Liver (tissue), 3 donors: ENCODE measurements around the gene PALMD.

ENCODE experiments used
- ATF3 ChIP-seq: IDR thresholded peaks from 2 replicates; pipeline ENCODE4 v1.6.1; 2016; ENCODE audit warnings: antibody characterized with exemption
- CTCF ChIP-seq: fragments of 150-350 bp; IDR thresholded peaks from 2 replicates; pipeline ENCODE4 v1.5.1; 2017; ENCODE audit warnings: improper control_type of control experiment, low read depth, low read length; ENCODE audit not compliant: missing input control
- EGR1 ChIP-seq, 2 donors: IDR thresholded peaks; 2 replicates each; pipeline ENCODE4 v1.6.1; 2016 to 2018; ENCODE audit warnings: antibody characterized with exemption in 2 of 2, low read depth in 2 of 2
- FOXA1 ChIP-seq: IDR thresholded peaks from 2 replicates; pipeline ENCODE4 v1.6.1; 2016; ENCODE audit warnings: antibody characterized with exemption
- FOXA2 ChIP-seq: IDR thresholded peaks from 2 replicates; pipeline ENCODE4 v1.6.1; 2016; ENCODE audit warnings: antibody characterized with exemption
- MAX ChIP-seq: IDR thresholded peaks from 2 replicates; pipeline ENCODE4 v1.6.1; 2016; ENCODE audit warnings: antibody characterized with exemption
- RAD21 ChIP-seq, 2 donors: IDR thresholded peaks; 2 replicates each; pipeline ENCODE4 v1.6.1; 2016; ENCODE audit warnings: antibody characterized with exemption in 2 of 2, mild to moderate bottlenecking in 2 of 2
- REST ChIP-seq: IDR thresholded peaks from 2 replicates; pipeline ENCODE4 v1.6.1; 2016; ENCODE audit warnings: antibody characterized with exemption, mild to moderate bottlenecking
- RXRA ChIP-seq, 2 donors: IDR thresholded peaks; 2 replicates each; pipeline ENCODE4 v1.6.1; 2017 to 2018; ENCODE audit warnings: antibody characterized with exemption in 2 of 2, mild to moderate bottlenecking in 1 of 2
- SP1 ChIP-seq: IDR thresholded peaks from 2 replicates; pipeline ENCODE4 v1.6.1; 2018; ENCODE audit warnings: antibody characterized with exemption, mild to moderate bottlenecking
- TAF1 ChIP-seq: conservative IDR thresholded peaks from 2 replicates; pipeline ENCODE4 v1.6.1; 2016; ENCODE audit warnings: antibody characterized with exemption, mild to moderate bottlenecking
- YY1 ChIP-seq: IDR thresholded peaks from 2 replicates; pipeline ENCODE4 v1.6.1; 2016; ENCODE audit warnings: antibody characterized with exemption, mild to moderate bottlenecking
- ZBTB33 ChIP-seq: IDR thresholded peaks from 2 replicates; pipeline ENCODE4 v1.6.1; 2016; ENCODE audit warnings: antibody characterized with exemption
- donor health status: healthy.
- donor health status: healthy.

GRCh38 chr1:99650030-99650429 is 4.1 kb downstream of the PALMD start:
- TF ChIP-seq CTCF (no peak), MAX (no peak), REST (no peak), RXRA (IDR thresholded peaks at IDR 0.05) (peak in 1 of 2 donors; percentile 30), ZBTB33 (peak; percentile 21), YY1 (peak; percentile 40), SP1 (no peak), FOXA1 (no peak), ATF3 (no peak), RAD21 (IDR thresholded peaks at IDR 0.05) (no peak), FOXA2 (no peak), EGR1 (IDR thresholded peaks at IDR 0.05; ENCODE audit: low read depth in 2 of 2) (no peak), TAF1 (no peak)
